CD4-positive, alpha-beta T cell treated with Interleukin-6 at 100 ng/mL for 8 hours (primary cell): ENCODE data around the gene TAMM41.
A peak's percentile ranks its signal among the peaks of the same experiment; 100 is the strongest.
"Not testable (repeated sequence)": the region's sequence is repeated elsewhere in the genome, so short reads cannot be mapped to it uniquely, and the experiment has no call there.

Experiments
- DNase-seq: peaks from one replicate; pipeline ENCODE4 v3.0.0-alpha.2; 2020; ENCODE audit warnings: mixed read lengths, low spot score

Gene TAMM41, protein sequence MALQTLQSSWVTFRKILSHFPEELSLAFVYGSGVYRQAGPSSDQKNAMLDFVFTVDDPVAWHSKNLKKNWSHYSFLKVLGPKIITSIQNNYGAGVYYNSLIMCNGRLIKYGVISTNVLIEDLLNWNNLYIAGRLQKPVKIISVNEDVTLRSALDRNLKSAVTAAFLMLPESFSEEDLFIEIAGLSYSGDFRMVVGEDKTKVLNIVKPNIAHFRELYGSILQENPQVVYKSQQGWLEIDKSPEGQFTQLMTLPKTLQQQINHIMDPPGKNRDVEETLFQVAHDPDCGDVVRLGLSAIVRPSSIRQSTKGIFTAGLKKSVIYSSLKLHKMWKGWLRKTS

DNA sequence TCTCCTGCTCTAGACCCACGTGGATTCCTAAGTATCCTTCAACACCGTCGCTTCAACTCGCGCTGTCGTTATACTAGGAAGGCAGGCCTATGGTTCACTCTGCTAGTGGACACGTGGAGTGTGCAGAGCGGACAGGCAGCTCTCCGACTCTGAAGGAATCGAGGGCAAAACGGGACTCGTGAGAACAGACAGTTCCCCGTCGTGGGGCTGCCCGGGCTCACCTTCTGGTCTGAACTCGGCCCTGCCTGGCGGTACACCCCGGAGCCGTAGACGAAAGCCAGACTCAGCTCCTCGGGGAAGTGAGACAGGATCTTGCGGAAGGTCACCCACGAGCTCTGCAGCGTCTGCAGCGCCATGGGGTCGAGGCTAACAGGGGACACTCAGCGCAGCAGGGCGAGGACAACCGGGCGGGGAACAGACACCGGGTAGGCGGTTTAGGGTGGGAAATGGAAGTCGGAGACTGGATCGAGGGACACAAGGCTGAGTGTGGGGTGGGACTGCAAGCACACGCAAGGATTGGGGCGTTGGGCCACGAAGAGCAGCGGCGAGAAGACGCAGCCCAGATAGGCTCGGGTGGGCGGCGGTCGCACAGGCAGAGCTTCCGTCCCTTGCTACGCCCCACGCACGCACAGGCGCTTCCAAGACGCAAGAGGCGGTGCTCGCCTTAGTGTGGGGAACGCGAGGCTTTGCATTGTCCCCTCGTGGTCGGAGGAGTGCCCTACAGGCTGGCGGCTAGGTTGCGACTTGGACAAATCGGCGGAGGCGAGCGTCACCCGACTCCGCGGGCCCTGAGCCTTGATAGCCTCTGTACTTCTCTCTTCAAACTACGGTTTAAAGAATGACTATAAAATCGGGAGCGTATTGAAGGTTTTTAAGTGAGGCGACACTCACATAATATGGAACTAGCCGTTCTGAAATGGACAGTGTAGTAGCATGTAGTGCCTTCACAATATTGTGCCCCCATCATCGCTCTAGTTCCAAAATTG, at the start of gene TAMM41:
Gene TAMM41 (minus strand): TSS at position 605 of the 986 bp plus-strand sequence. CDS start 249 bp downstream, at position 356.
- DNase-seq = peak; percentile 89

DNA sequence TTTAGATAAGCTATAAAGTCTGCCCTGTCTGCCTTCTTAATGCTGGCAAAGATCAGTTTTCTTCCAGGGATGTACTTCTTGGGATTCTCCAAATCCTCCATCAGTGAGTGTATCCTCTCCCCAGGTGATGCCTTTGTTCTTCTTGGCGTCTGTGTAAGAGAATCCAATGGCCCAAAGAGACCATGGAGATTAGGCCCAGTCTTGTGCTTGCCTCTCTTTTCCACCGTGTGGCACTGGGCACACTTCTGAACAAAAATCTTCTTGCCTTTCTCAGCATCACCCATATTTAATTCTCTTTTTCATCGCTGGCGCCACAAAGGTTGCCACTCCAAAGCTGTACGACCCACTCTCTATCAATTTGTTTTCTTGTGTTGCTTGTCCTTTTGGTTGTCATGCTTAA, 32.2 kb upstream of the TAMM41 start:
- DNase-seq = no peak

DNA sequence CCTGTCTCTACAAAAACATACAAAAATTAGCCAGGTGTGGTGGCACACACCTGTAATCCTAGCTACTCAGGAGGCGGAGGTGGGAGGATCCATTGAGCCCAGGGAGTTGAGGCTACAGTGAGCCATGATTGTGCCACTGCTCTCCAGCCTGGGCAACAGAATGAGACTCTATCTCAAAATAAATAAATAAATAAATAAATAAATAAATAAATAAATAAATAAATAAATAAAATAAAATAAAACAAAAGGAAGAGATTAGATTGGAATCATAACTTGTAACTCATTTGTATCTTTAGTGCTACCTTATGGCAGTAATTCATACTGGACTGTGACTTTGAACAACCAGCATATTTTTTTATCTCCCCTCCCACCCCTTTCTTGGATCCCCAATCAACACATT, 28.0 kb upstream of the TAMM41 start:
- DNase-seq = not testable (repeated sequence)

DNA sequence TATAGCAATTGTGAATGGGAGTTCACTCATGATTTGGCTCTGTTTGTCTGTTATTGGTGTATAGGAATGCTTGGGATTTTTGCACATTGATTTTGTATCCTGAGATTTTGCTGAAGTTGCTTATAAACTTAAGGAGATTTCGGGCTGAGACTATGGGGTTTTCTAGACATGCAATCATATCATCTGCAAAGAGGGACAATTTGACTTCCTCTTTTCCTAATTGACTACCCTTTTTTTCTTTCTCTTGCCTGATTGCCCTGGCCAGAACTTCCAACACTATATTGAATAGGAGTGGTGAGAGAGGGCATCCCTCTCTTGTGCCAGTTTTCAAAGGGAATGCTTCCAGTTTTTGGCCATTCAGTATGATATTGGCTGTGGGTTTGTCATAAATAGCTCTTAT, 17.1 kb upstream of the TAMM41 start:
- DNase-seq = not testable (repeated sequence)

DNA sequence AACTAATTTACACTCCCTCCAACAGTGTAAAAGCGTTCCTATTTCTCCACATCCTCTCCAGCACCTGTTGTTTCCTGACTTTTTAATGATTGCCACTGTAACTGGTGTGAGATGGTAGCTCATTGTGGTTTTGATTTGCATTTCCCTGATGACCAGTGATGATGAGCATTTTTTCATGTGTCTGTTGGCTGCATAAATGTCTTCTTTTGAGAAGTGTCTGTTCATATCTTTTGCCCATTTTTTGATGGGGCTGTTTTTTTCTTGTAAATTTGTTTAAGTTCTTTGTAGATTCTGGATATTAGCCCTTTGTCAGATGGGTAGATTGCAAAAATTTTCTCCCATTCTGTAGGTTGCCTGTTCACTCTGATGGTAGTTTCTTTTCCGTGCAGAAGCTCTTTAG, 15.9 kb upstream of the TAMM41 start:
- not testable (repeated sequence) for DNase-seq

DNA sequence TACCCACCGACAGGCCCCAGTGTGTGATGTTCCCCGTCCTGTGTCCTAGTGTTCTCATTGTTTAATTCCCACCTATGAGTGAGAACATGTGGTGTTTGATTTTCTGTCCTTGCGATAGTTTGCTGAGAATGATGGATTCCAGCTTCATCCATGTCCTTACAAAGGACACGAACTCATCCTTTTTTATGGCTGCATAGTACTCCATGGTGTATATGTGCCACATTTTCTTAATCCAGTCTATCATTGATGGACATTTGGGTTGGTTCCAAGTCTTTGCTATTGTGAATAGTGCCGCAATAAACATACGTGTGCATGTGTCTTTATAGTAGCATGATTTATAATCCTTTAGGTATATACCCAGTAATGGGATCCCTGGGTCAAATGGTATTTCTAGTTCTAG, 15.5 kb upstream of the TAMM41 start:
- not testable (repeated sequence) for DNase-seq

DNA sequence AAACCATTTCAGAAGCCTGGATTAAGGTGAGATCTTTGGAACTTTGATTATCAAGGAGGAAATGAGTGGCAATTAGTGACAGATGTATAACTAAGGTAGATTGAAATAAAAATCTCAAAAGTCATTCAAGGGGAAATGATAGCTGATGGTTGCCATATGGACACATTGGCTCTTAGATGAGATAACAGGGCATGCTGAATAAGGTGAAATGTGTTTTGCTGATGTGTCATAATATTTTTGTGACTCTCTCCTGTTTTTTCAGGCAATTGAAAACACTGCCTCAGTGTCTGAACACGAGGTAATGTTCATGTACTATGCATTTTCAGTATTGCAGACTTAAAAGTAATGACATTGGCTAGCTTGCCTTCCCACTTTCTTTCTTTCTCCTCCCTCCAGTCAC, 13.5 kb upstream of the TAMM41 start:
- DNase-seq = not testable (repeated sequence)

DNA sequence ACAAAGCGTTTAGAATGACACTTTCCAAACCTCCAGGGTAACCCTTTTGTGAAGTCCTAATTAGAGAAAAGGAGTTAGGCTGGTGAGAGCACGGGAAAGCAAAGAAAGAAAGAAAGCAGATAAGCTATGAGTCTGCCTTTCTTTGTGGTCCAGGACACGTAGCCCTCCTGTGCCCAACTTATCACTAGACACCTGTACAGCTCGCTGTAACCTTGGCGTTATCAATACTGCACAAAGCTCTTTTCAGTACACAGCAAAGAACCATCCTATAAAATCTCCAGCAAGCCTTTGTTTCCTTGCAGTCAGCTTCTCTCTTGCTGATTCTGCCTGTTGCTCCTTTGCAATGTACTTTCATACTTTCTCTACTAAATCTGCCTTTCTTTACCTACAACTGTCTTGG, 6.8 kb upstream of the TAMM41 start:
- DNase-seq = no peak

DNA sequence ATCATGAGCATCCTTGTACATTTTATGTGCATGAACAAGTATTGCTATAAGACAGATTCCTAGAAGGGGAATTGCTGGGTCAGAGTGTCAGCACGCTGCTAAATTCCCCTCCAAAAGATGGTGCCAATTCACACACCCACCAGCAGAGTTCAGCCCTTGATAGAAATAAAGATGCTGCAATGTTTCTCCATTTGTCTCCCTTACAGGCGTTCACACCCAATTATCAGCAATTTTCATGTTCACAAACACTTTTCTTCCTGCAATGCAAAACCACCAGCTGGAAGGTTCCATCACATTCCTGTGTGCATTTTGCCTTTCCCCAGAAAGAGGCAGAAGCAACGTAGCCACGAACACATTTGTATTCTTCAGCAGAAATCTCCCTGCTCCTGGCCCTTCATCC, 3.3 kb upstream of the TAMM41 start:
- DNase-seq = no peak

DNA sequence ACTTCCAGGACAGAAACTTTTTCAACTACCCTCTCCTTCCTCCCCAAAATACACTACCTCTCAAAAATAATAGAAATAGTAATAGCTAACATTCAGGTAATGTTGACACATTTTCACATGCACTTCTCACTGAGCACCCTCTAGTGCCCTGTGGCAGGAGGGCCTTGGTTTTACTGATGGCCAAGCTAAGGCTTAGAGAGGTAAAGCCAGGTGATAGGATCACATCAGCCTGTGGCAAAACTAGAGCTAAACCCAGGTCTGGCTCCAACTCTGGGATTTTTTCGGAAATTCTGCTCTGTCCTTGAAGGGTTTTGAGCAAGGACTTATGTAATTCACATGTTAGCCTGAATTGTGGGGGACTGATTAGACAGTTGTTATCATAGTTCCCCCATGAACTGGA, 922 bp upstream of the TAMM41 start:
- DNase-seq = peak; percentile 3

DNA sequence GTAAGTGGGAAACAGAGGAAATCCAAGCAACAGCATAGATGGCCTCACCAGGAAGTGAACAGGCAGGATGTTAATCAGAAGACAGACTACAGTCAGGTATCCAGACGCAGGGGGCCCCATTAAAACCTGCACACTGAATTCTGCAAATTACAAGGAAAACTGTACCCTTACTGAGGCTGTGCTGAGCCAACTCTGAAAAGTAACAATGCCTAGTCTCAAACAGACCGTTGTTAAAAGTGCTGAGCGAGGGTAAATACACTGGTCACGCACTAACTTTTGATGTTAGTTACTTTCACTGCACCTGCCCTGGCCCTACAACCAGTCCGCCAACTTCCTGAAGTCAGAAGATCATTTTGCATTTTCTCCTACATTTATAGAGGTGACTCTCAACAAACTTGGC, 1.0 kb downstream of the TAMM41 start:
- no peak for DNase-seq

DNA sequence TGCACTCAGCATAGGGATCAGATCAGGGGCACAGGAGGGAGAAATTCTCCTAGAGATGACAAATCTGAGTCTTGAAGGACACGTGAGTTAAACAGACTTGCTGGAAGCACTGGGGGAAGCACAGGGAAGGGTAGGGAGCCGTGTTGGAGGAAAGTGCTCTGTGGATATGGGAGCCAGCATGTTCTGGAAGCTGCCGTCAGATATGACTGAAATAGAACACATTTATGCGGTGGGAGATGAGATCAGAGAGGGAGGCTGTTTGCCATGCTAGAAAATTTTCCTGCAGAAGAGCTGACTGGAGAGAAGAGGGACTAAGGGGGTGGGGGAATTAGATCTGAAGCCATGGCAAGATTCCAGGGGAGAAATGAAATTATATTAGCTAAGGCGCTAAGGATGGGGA, 1.8 kb downstream of the TAMM41 start:
- no peak for DNase-seq

DNA sequence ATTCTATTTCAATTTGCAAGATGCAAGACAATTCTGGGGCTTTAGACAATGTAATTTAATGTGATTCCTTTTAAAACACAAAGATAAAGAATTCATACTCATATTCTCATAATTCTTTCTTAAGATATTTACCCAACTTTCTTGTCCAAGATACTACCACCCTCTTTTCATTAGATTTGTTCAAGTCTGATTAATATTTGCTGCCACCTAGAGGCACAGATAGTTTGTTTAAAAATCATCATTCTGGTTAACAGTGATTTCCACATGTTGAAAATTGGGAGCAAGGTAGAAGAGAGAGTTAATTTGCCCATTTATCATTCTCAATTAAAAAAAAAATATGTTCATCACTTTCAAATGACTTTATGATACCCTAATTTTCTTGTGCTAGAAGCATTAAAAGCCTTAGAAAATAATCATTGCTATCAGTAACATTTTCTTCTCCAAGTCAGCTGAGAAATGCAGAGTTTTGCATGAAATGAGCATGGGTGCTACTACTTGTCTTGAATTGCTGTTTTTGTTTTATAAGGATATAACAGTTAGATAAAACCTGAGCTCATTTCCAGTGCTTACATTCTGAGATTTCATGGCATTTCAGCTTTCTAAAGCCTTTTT, 11.6 kb downstream of the TAMM41 start:
- DNase-seq = no peak

DNA sequence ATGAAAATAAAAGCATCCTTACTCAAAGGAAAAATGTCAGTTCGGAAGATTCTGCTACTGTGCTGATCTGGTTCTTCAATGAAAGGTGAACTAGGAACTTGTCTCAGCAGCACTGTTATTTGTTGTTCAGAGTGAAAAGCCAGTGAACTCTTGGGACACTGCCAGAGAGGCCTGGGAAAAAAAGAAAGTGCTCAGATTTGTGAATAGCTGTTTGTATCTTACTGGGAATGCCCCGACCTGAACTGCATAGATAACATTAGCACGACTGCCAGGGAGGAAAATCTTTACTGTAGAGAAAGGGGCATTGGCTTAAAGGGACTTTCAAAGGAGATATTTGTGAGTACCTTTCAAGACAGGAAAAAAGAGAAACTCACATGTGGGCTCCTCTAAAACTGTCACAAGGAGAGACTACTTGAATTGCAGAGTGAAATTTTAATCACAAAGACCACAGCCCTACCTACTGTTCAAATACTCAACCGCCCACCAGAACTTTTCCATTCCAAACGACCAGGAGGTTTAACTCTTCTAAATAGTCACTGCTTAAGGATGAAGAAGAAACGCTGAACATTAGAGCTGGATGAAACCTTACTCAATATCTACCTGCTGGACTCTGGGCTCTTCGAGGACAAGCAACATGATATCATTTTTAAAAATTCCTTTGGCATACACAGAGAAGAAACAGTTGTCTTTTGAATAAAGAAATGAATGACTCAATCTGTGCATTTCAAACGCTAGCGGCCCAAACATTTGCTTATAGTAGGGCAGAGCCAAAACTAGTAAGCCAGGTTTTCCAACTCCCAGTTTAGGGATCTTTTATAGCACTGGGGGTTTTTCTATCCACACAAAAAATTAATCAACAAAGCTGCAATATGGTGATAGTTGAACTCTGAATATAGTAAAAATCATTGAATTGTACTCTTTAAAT, 13.4 kb downstream of the TAMM41 start:
- no peak for DNase-seq

DNA sequence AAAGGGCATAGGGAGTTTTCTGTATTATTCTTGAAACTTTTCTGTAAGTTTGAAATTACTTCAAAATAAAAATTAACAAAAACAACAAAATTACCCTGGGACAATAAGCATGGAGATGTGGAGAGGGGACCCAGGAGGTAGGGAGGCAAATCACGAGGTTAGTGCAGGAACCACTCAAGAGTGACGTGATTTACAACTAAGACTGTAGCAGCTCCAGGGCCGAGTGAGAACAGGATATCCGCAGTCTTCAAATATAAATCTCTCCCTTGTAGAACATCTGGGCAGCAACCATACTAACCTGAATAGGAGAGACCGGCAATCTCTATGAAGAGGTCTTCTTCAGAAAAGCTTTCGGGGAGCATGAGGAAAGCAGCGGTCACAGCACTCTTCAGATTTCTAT, 17.3 kb downstream of the TAMM41 start:
- DNase-seq = no peak

DNA sequence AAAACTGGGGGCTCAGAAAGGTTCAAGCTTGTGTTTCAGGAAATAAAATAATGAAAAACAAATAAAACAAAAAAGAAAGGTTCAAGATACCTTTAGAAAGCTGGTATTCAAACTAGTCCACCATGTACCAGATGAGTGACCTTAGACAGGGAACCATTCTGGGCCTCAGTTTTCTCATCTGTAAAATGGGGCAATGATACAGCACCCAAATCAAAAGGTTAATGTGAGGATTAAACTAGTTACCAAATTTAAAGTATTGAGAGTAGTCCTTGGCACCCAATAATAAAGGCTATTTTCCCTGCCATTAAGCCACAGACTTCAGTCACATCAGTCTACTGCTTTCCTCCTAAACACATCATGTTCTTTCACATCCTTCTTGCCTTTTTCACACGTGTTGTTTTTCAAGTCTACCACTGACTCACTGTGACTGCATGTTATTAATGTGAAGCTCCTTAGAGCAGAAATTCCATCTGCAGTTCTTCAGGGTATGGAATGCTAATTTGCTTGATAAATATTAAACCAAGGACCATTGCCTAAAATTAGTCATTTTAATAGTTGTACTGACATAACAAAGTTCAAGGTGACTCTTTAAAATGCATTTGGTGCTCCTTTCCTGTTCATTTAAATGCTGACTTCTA, 19.9 kb downstream of the TAMM41 start:
- DNase-seq = no peak

DNA sequence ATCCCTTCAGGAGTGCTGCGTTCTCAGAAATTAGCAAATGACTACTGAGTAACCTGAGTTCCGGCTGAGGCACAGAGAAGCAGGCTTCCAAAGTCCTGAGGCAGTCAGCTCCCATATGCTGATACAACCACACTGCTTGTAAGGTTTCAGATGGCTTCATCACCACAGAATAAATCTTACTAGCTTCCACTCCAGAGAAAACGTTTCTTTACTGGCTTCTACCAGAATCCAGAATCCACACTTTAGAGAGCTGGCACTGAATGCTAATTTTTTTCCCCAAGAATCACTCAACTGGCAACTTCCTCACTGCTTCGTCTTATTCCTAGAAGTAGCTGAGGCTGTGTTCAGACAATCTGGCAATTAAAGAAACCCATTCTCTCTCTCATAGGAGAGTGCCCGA, 21.4 kb downstream of the TAMM41 start:
- DNase-seq = no peak

DNA sequence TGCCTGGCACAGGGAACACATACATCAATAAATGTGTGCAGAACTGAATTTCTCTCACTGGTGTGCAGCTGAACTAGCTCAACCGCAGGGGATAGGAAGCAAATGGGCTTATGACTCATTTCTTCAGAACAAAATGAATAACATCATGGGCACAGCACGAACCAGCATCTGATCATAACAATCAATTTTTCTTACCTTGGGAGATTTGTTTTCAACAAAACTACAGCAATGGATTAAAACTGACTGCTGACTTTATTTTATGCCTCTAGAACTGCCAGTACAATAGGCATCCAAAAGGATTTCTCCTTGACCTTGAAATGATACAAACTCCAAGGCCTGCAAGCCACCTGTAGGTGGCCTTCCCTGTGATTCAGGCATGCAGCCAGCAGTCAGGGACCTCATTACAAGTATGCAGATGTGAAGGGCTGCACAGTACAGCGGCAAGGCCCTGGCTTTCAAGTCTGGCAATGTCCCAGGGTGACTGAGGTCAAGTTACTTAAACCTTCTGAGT, 26.1 kb downstream of the TAMM41 start:
- no peak for DNase-seq

DNA sequence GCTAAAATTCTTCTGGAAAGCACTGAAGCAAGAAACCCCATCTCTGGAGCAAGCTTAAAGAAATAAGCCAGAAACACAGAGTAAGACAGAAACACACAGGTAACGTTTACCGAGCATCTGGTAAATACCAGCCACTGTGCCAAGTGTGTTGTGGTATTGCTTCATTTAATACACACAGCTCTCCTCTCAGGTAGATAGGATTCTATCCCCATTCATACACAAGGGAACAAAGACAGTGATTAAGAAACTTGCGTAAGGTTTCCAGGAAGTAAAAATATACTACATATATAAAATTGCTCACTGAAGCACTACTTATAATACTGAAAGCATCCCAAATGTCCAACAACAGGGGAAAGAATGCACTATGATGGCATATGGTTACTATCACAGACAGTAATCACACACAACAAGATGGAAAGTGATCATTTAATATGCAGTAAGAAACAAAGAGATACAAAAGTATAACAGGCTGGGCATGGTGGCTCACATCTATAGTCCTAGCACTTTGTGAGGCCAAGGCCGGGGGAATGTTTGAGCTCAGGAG, 27.5 kb downstream of the TAMM41 start:
- DNase-seq = no peak

DNA sequence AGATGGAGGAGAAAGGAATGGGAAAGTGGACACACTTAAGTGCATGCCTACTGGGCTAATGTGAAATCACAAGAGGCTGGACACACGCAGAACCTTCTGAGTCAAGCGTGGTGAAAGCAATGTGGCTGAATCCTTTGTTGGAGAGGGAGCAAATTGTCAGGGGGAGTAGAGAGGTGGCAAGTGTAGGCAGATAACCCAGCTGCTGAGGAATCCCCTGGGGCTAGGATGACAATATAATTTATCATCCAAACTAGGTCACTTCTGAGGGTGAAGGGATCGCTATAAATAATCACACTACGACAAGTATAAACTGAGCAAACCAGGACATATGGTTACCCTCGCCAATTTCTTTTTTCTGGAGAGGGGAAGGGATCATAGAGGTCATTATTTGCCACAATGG, 28.7 kb downstream of the TAMM41 start:
- no peak for DNase-seq

DNA sequence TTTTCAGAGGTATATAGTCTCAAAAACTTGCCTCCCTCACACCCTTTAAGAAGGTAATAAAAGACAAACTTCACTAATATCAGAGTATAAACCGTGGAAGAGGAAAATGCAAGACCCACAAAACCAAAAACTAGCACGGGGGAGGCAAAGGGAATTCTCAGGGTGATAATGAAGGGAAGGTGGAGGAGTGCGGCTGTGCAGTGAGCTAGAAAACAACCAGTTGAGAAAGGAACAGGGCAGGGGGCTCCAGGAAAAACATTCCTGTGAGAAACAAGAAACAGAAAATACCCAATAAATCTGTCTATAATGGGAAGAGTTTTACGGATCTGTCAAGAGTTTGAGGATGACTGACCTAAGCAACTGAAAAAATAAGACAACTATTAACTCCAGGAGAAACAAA, 31.6 kb downstream of the TAMM41 start:
- no peak for DNase-seq
